ENCODE results near the gene HMX2.

HMX2 gene

GRCh38 chr10:123141791-123142700 lies 5.9 kb upstream of the HMX2 start:
- H3K79me2 ChIP-seq (ENCODE audit: insufficient read depth, low read length), result no peaks in the 10 kb centered on the region
- H3K36me3 ChIP-seq (ENCODE audit: insufficient read depth, low read length), result no peaks in the 10 kb centered on the region
- H3K27ac ChIP-seq (ENCODE audit: low read depth, low read length, poor library complexity, severe bottlenecking), result no peak overlapping the region
- peaks cover under 1% of the 10 kb centered on the region for H3K27me3 ChIP-seq (ENCODE audit: insufficient read depth, low read length)
- no peak overlapping the region for H3K9ac ChIP-seq (ENCODE audit: low read length)
- H3K9me2 ChIP-seq (ENCODE audit: low read depth, low read length), result no peaks in the 10 kb centered on the region
- H3K4me3 ChIP-seq (ENCODE audit: low read depth, low read length, poor library complexity, severe bottlenecking), result no peak overlapping the region
- no peak overlapping the region for H2AFZ ChIP-seq (ENCODE audit: low read length)
- TF ChIP-seq CTCF (IDR thresholded peaks at IDR 0.05; ENCODE audit: low read length) (no peak), EZH2 (IDR thresholded peaks at IDR 0.05; ENCODE audit: borderline replicate concordance, low read length) (no peak)
- H3K9me3 ChIP-seq (ENCODE audit: low read length), result no peaks in the 10 kb centered on the region
- H4K20me1 ChIP-seq (ENCODE audit: insufficient read depth, low read length), result no peaks in the 10 kb centered on the region
- H3F3A ChIP-seq (ENCODE audit: insufficient read depth, low read length), result no peaks in the 10 kb centered on the region
- no peak overlapping the region for H3K4me2 ChIP-seq (ENCODE audit: low read length)
- H3K4me1 ChIP-seq (ENCODE audit: insufficient read depth, low read length, severe bottlenecking), result no peaks in the 10 kb centered on the region

DNA sequence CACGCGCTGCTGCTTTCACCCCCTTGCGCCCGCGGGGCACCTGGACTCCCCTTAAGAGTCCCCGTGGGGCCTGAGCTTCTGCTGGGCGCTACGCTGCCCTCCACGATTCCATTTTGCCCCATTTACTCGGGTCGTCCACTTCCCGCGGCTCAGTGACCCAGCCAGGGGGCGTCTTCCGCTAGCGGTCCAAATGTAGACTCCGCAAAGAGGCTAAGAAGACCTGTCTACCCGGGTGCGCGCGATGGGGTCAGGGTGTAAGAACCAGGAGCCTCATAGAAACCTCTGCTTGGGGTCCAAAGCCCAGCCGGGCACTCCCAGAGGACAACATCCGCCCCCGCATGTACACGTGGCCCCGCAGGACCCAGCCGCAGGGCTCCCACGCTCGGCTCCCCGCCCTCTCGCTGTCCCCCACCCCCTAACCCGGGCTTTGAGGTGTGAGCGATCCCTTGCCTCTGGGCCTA lies 5.2 kb upstream of the HMX2 start:
- Histone ChIP-seq H3K9ac (ENCODE audit: low read length) (no peak overlapping the region), H3K4me1 (ENCODE audit: insufficient read depth, low read length, severe bottlenecking) (peaks cover 4% of the 10 kb centered on the region), H3K27me3 (ENCODE audit: insufficient read depth, low read length) (peaks cover 4% of the 10 kb centered on the region), H3K36me3 (ENCODE audit: insufficient read depth, low read length) (no peaks in the 10 kb centered on the region), H2AFZ (ENCODE audit: low read length) (no peak overlapping the region), H3K9me2 (ENCODE audit: low read depth, low read length) (no peaks in the 10 kb centered on the region), H3K4me2 (ENCODE audit: low read length) (no peak overlapping the region), H3K4me3 (ENCODE audit: low read depth, low read length, poor library complexity, severe bottlenecking) (no peak overlapping the region), H3K79me2 (ENCODE audit: insufficient read depth, low read length) (no peaks in the 10 kb centered on the region), H3K27ac (ENCODE audit: low read depth, low read length, poor library complexity, severe bottlenecking) (no peak overlapping the region), H3F3A (ENCODE audit: insufficient read depth, low read length) (no peaks in the 10 kb centered on the region), H4K20me1 (ENCODE audit: insufficient read depth, low read length) (no peaks in the 10 kb centered on the region), H3K9me3 (ENCODE audit: low read length) (no peaks in the 10 kb centered on the region)
- TF ChIP-seq CTCF (IDR thresholded peaks at IDR 0.05; ENCODE audit: low read length) (no peak), EZH2 (IDR thresholded peaks at IDR 0.05; ENCODE audit: borderline replicate concordance, low read length) (no peak)

DNA sequence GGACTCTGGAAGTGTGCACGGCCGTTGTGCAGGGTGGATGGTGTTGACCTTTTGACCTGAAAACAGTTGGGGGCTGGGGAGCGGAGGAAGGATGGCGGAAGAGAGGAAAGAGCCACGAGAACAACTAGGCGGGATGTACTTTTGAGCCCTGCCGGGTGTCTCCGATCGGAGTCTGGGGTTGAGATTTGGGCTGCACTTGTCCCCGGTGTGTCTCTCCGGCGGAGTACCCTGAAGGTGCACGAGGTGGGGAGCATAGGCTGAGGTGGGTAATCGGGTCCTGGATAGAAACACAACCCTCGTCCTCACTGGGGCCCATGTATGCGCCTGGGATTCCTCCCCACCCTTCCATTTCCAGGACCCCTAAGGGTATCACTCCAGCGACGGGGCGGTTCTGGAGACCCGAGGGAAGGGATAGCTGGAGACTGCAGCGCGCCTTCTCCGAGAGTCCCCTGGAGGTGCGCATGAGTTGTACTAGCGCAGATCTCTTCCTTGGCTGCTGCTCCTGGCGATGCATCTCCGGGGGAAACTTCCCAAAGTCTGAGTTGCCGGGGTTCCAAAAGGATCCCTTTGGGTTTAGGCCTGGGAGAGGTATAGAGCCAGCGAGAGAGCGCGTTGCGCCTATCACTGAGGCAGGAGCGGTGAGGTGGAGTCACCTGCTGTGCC lies 4.6 kb upstream of the HMX2 start:
- H3F3A ChIP-seq (ENCODE audit: insufficient read depth, low read length), result no peaks in the 10 kb centered on the region
- H3K9me3 ChIP-seq (ENCODE audit: low read length), result no peaks in the 10 kb centered on the region
- no peaks in the 10 kb centered on the region for H3K9me2 ChIP-seq (ENCODE audit: low read depth, low read length)
- peaks cover 7% of the 10 kb centered on the region for H3K4me1 ChIP-seq (ENCODE audit: insufficient read depth, low read length, severe bottlenecking)
- H3K79me2 ChIP-seq (ENCODE audit: insufficient read depth, low read length), result no peaks in the 10 kb centered on the region
- no peaks in the 10 kb centered on the region for H3K36me3 ChIP-seq (ENCODE audit: insufficient read depth, low read length)
- no peak overlapping the region for H3K4me2 ChIP-seq (ENCODE audit: low read length)
- no peaks in the 10 kb centered on the region for H4K20me1 ChIP-seq (ENCODE audit: insufficient read depth, low read length)
- no peak overlapping the region for H2AFZ ChIP-seq (ENCODE audit: low read length)
- H3K9ac ChIP-seq (ENCODE audit: low read length), result no peak overlapping the region
- H3K27ac ChIP-seq (ENCODE audit: low read depth, low read length, poor library complexity, severe bottlenecking), result no peak overlapping the region
- H3K27me3 ChIP-seq (ENCODE audit: insufficient read depth, low read length), result peaks cover 4% of the 10 kb centered on the region
- H3K4me3 ChIP-seq (ENCODE audit: low read depth, low read length, poor library complexity, severe bottlenecking), result no peak overlapping the region
- TF ChIP-seq EZH2 (IDR thresholded peaks at IDR 0.05; ENCODE audit: borderline replicate concordance, low read length) (no peak), CTCF (IDR thresholded peaks at IDR 0.05; ENCODE audit: low read length) (no peak)
